GM04503 (cell line): Measurements from ENCODE around the gene COCH.
"Not testable (repeated sequence)": the region's sequence is repeated elsewhere in the genome, so short reads cannot be mapped to it uniquely, and the experiment has no call there.

Source experiments
- DNase-seq: peaks from one replicate; pipeline ENCODE4 v3.0.0-alpha.2; 2012; ENCODE audit warnings: low read depth

Gene COCH

GRCh38 chr14:30928462-30928861 is 54.1 kb downstream of the COCH start:
- DNase-seq: no peak

GRCh38 chr14:30933937-30934336 is 59.6 kb downstream of the COCH start:
- DNase-seq: not testable (repeated sequence)

DNA sequence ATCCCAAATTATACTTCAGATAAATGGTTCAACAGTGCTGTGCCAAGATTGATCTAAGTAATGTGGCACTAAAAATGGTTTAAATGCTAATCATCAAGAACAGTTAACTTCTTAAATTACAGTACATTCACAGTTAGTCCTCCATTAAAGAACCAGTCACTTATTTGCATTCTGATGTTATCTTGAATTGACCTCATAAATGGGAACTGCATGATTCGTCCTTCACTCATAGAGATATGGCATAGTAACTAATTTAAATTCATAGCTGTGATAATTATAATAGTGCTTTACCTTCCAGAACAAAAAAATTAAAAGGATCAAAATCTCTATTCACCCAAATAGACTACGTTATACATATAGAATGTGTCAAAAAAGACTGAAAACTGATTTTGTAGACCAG is 61.1 kb downstream of the COCH start:
- DNase-seq: no peak

GRCh38 chr14:30938617-30939016 is 64.3 kb downstream of the COCH start:
- DNase-seq: no peak
